GM20431 (cell line): ENCODE data around the gene DGCR6L.
"Not testable (repeated sequence)": the region's sequence is repeated elsewhere in the genome, so short reads cannot be mapped to it uniquely, and the experiment has no call there.

Experiments used
- in situ Hi-C: fragments of 300-500 bp; cut with MseI, MboI; formaldehyde crosslinking; loops from one replicate; pipeline ENCODE4 v1.15.0; 2020; ENCODE audit warnings: low sequenced_read_pairs; ENCODE audit not compliant: unreplicated experiment

DGCR6L gene

GRCh38 chr22:20280866-20281265 lies 39.0 kb downstream of the DGCR6L start:
- in situ Hi-C loops = loop anchor here (10.0 kb wide), 1 partner anchor 126 kb away; the partner anchor contains the start of gene CCDC188

DNA sequence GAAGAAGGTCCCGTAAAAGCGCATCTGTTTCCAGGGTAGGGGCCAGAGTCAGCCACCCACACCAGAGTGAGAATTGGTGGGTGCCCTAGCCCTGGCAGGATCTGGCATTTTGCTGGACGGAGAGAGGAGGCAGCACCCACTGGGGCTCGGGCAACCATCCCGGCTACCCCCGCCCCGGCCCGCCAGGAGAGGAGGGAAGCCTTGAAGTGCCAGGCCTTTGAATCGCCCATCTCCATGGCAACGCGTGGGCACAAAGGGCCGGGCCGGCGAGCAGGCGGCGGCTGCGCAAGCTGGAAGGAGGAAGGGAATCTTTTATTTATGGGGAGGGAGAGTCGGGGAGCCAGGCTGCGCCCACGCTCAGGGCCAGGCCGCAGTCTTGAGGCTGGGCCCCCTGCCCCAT lies 39.7 kb downstream of the DGCR6L start:
- in situ Hi-C loops = loop anchor here (10.0 kb wide), 1 partner anchor 125 kb away; the partner anchor contains the start of gene CCDC188

DNA sequence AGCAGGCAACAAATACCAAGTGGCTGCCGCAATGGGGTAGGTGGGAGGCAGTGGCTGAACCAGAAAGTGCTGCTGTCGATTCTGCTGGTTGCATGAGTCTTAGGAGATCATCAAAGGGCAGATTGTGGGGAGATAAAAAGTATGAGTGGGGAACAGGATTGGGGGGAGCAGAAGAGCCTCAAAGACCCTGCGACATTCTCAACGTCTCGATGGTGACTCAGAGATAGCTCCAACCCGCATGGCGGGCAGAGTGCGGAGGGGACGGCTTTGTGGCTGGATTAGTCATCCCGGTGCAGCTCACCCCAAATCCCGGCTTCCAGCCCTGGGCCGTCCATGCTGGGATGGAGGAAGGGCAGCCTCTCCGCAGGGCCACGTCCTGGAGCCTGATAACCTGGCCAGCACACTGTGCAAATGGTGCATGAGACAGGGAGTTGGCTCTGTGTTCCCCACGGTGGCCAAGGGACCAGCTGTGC lies 40.2 kb downstream of the DGCR6L start:
- in situ Hi-C loops = loop anchor here (10.0 kb wide), 1 partner anchor 125 kb away; the partner anchor contains the start of gene CCDC188

DNA sequence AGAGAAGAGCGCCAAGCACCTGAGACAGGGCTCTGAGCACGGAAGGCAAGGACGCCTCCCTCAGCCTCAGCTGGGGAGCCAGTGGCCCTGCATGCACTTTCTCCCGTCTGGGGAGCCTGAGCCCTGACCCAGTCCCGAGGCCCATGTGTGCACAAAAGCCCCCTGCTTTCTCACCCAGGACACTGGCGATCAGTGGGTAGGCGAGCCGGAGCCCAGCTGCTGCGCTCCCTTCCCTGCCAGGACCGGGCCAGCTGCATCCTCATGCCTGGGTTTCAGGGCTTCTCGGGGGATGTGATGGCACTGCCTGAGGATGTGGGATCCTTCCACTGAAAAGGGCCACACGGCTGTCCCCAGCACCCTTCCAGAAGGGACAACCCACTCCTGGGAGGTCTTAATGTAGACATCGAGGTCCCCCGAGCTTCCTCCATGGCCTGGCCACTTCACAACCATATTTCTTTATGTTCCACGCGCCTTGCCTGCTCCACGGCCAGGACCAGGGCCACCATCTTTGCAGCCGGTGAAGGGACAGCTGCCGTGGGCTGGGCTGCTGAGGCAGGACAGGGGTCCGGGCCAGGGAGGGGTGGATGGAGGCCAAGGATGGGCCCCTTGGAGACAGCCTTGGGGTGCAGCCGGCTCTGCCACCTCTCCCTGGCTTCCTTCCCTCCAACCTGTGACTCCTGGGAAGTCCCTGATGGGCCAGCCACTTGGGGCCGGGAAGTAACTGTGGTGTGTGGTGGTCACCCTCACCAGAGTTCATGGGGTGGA lies 41.0 kb downstream of the DGCR6L start:
- in situ Hi-C loops = not testable (repeated sequence)

GRCh38 chr22:20277936-20278635 lies 41.8 kb downstream of the DGCR6L start:
- in situ Hi-C loops = not testable (repeated sequence)

DNA sequence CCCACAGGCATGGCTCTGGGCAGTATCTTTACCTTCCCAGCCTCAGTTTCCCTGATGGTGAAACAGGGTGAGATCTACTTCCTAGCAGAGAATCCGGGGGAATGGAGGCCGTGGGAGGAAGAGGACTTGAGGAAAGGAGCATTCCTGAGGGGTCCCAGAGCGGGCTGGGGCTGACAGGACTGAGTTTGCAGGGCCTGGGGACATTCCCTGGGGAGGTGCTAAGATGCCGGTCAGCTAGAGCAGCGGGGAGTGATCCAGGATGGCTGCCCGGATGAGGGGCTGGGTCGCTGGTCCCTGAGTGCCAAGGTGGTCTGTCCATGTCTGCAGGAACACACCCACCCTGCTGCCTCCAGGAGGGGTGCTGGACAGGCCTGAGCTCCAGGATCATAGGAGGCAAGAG lies 43.4 kb downstream of the DGCR6L start:
- in situ Hi-C loops = no loop called here

- in situ Hi-C loops = no loop called here
Observed at GRCh38 chr22:20275836-20276235, 44.0 kb downstream of the DGCR6L start.

DNA sequence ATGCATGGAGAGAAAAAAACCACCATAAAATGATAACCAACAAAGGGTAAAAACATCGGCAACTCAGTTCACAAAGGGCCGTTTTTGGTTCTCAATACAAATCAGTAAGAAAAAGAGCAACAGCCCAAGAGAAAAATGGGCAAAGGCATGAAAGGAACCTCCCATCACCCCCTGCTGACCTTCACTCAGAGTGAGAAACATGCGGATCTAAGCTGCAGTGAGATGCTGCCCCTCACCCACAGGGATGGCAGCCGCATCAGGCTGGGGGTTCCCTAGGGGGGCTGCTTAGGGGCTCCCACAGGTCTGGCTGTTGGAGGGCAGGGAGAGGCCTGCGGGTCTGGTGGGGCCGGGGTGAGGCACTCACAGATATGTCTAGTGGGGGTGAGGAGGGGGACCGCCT lies 44.5 kb downstream of the DGCR6L start:
- in situ Hi-C loops = not testable (repeated sequence)

DNA sequence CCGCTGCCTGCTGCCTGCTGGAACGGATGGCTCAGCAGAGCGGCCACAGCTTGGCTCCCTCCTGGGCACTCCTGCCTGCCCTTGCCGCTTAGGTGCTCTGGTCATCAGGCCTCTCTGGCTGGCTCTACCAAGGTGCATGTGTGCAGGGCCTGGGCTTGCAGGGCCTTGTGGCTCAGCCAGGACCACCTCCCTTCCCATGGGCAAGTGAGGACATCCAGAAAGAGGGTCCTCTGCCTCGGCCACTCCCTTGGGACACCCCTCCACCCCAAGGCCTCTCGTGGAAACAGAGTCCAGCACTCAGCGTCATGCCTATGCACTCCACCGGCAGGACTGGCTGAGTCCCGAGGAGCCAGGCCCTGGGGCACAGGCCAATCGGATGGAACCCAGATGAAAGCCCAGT lies 45.5 kb downstream of the DGCR6L start:
- in situ Hi-C loops = not testable (repeated sequence)

DNA sequence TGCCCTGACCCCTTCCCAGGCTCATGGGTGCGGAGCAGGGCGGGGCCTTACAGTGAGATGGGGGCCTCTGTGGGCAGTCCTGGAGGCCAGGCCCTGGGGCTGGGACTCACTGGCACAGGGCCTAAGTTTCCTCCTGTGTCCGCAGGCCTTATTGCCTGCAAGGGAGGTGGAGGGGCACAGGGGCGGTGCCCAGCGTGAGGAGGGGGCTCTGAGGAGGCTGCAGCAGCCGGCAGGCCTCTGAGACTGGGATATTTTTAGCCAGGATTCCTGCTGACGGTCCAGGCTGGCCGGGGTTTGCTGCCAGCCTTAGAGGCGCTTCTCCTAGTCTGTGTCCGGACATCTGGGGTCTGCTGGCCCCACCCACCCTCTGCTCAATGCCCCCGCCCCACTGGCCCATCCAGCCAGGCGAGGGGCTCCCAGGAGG lies 46.1 kb downstream of the DGCR6L start:
- in situ Hi-C loops = no loop called here

DNA sequence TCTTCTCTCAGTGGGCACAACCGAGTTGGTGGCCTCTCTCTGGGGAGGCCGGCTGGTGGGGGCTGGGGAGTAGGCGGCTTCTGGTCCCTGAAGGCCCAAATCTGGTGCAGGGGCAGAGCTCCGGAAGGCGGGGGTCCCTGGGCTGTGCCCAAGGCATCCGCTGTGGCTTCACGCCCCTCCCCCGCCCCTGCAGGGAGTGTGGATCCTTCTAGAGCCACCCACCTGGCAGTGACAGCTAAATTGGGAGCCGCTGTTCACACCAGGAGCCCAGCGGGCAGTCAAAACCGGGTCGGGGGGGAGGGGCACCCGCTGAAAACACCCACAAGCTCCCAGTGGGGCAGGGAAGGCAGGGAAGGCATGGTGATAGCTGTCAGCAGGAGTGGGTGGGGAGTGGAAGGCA lies 47.2 kb downstream of the DGCR6L start:
- in situ Hi-C loops = no loop called here

- in situ Hi-C loops = no loop called here
Observed at GRCh38 chr22:20272174-20272573, 47.7 kb downstream of the DGCR6L start.

GRCh38 chr22:20271114-20271994 lies 48.5 kb downstream of the DGCR6L start:
- in situ Hi-C loops = no loop called here

DNA sequence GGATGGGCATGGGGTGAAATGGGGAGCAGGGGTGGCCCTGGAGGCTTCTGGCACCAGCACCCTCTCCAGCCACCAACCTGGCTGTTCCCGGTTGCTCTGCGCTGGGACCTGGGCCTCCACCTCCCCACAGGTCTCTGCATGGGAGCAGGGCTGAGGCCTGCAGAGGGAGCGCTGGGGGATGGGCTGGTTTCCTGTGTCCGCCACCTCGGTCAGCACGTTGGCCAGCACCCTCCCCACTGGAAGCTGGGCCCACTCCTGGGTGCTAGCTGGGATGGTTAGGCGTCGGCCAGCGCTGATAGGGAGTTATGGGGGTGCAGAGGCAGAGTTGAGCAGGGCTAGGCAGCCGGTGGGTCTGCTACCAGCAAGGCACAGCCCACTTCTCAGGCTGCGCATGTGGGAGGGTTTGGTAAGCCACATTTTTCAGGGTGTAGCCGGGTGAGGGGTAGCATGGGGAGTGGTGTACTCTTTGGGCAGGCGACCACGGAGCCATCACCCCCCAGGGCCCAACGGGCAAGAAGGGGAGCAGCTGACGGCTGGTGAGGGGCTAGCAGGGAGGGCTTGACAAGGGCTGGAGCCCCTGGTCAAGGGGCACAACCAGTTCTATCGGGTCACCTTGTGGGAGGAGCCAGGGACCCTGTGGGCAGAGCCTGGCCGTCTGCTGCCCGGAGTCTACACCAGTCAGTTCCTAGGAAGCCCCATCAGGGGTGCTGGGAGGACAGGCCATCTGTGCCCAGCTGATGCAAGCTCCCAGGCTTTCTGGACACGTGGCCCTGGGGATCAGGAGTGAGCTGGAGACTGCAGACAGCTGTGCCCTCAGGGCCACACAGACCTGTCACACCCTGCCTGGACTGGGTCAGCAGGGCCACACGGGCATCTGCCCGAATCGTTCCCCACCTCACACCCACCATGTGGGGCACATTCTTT lies 49.4 kb downstream of the DGCR6L start:
- in situ Hi-C loops = not testable (repeated sequence)

DNA sequence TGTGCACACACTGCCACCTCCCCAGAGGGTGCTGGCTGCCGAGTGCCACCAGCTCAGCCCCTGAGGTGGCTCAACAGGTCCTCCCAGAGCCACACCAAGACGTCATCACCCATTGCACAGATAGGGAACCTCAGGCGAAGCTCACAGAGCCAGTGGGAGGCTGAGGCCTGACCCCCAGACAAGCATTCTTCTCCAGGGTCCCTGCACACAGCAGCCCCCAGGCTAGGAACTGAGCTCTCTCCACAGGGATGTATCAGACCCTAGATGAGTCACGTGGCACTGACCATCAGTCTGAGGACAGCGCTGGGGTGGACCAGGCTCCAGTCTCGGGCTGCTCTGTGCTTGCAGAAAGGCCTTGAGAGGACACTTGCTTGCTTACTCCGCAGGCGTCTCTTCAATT lies 50.2 kb downstream of the DGCR6L start:
- in situ Hi-C loops = not testable (repeated sequence)

DNA sequence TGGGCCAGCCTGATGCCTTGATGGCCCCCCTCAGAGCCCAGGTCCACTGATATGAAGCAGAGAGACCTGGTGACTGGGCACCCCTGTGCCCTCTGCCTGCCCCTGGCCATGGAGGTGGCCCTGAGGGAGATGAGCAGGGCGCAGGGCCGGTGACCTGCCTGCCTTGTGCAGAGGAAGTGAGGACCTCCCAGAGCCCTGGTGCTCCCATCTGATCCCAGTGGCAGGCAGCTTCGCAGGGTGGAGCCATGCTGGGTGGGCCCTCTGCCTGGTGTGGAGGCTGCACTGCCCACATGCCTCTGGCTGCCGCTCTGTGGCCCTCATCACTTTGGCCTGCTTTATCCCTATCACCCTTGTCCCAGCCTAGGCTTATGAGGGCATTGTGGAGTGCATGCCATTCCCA lies 50.7 kb downstream of the DGCR6L start:
- in situ Hi-C loops = not testable (repeated sequence)

DNA sequence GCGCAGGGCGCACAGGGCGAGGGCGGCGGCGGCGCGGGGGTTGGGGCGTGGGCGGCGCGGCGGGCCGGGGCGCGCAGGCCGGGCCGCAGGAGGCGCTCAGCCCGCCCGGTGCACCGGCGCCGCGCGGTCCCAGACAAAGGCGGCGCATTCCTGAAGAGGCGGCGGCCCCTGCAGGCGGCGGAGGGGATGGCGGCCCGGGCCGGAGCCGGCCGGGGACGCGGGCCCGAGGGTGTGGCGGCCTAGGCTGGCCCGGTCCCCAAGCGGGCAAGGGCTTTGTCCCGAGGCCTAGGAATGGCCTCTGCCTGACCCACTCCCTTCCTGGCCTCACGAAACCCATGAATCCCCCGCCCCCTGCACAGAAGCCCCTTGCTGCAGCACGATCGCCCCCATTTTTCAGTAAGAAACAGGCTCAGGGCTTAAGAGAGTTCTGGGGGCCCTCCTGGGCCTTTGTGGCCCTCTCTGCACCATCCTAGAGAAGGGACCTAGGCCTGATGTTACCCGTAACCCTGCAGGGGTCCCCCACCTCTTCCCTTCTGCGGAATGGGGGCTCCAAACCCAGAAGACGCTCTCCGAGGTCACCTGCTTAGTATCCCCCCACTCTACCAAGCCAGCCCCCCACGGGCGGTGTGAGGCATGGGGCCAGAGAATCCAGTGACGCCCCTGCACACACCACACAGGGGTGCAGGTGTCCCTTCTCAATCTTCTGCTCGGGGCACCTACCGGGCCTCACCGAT lies 51.4 kb downstream of the DGCR6L start, which contains the start of gene RTN4R:
Gene RTN4R (minus strand): TSS at position 40 of the 734 bp plus-strand sequence. CDS start 226 bp downstream, outside the sequence.
- in situ Hi-C loops = no loop called here
